Measurements from ENCODE around the gene GNAS-AS1.

Gene GNAS-AS1

DNA sequence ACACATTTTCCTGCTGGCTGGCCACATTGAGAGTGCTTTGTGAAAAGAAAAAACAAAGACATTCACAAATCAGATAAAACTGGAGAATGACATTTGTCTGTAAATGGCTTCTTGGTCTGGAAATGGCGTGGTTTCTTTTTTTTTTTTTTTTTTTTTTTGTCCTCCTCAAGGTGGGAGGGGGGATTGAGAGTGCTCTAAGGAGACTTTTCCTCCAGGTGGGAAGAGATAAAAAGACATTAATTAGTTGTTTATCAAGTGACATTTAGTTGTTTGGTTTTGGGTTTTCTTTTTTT lies 42.2 kb upstream of the GNAS-AS1 start:
- Histone ChIP-seq H3K4me3 (replicated peaks; ENCODE audit: insufficient read depth, low read length) (peak overlapping the region; percentile 72), H3K27me3 (ENCODE audit: insufficient read depth, poor library complexity, severe bottlenecking) (no peaks in the 10 kb centered on the region), H3K27ac (replicated peaks) (peak overlapping the region; percentile 97)
- no peak for DNase-seq (ENCODE audit: low read depth in 1 of 2, low spot score in 1 of 2)
- TF ChIP-seq, protein P1, sequence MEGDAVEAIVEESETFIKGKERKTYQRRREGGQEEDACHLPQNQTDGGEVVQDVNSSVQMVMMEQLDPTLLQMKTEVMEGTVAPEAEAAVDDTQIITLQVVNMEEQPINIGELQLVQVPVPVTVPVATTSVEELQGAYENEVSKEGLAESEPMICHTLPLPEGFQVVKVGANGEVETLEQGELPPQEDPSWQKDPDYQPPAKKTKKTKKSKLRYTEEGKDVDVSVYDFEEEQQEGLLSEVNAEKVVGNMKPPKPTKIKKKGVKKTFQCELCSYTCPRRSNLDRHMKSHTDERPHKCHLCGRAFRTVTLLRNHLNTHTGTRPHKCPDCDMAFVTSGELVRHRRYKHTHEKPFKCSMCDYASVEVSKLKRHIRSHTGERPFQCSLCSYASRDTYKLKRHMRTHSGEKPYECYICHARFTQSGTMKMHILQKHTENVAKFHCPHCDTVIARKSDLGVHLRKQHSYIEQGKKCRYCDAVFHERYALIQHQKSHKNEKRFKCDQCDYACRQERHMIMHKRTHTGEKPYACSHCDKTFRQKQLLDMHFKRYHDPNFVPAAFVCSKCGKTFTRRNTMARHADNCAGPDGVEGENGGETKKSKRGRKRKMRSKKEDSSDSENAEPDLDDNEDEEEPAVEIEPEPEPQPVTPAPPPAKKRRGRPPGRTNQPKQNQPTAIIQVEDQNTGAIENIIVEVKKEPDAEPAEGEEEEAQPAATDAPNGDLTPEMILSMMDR (IDR thresholded peaks at IDR 0.05; ENCODE audit: insufficient read depth, low read length): no peak
- TF ChIP-seq GABPA (IDR thresholded peaks at IDR 0.05; ENCODE audit: low read depth) (no peak), POLR2AphosphoS5 (IDR thresholded peaks at IDR 0.05; ENCODE audit: low read depth) (no peak), SPI1 (IDR thresholded peaks at IDR 0.05; ENCODE audit: borderline replicate concordance, low read depth) (no peak)
- TF ChIP-seq, protein P2, sequence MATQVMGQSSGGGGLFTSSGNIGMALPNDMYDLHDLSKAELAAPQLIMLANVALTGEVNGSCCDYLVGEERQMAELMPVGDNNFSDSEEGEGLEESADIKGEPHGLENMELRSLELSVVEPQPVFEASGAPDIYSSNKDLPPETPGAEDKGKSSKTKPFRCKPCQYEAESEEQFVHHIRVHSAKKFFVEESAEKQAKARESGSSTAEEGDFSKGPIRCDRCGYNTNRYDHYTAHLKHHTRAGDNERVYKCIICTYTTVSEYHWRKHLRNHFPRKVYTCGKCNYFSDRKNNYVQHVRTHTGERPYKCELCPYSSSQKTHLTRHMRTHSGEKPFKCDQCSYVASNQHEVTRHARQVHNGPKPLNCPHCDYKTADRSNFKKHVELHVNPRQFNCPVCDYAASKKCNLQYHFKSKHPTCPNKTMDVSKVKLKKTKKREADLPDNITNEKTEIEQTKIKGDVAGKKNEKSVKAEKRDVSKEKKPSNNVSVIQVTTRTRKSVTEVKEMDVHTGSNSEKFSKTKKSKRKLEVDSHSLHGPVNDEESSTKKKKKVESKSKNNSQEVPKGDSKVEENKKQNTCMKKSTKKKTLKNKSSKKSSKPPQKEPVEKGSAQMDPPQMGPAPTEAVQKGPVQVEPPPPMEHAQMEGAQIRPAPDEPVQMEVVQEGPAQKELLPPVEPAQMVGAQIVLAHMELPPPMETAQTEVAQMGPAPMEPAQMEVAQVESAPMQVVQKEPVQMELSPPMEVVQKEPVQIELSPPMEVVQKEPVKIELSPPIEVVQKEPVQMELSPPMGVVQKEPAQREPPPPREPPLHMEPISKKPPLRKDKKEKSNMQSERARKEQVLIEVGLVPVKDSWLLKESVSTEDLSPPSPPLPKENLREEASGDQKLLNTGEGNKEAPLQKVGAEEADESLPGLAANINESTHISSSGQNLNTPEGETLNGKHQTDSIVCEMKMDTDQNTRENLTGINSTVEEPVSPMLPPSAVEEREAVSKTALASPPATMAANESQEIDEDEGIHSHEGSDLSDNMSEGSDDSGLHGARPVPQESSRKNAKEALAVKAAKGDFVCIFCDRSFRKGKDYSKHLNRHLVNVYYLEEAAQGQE (IDR thresholded peaks at IDR 0.05; ENCODE audit: insufficient replicate concordance, low read depth): no peak

DNA sequence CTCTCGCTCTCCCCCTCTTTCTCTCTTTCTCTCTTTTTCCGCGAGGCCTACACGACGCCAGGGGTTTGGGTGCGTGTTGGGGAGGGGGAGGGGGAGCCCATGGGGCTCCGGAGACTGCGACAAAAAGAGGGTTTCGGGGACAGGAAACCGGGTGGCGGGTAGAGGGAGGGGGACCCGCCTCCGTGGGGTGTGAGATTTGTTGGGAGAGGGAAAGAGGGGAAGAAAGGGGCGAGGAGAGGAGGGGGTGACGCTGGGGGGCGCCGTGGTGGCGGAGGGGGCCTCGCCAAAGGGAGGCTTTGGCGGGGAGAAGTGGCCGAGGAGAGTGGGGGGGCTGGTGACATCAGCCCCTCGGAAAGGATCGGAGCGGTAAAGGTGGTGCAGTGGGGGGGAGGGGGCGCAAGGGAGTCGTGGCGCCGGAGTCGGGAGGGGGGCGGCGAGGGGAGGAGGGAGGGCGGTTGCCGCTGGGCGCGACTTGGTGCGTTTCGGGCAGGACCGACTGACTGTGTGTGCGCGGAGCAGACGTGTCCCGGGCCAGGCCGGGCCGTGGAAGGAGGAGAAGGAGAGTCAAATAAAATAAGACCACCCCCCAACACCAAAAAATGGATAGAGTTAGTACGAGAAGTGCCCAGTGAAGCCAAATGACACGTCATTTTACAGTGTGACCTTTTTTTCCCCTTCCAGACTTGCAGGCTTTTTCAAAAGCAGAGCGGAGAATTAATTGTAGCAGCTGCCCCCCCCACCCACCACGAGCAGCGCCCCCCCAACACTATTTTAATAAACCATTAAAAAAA lies 41.6 kb upstream of the GNAS-AS1 start:
- H3K27ac ChIP-seq (replicated peaks): peak overlapping the region; percentile 97
- DNase-seq (ENCODE audit: low read depth in 1 of 2, low spot score in 1 of 2): peak in 1 of 2 experiments; percentile 68
- H3K27me3 ChIP-seq (ENCODE audit: insufficient read depth, poor library complexity, severe bottlenecking): no peaks in the 10 kb centered on the region
- peak overlapping the region; percentile 72 for H3K4me3 ChIP-seq (replicated peaks; ENCODE audit: insufficient read depth, low read length)
- no peak for TF ChIP-seq SPI1 (IDR thresholded peaks at IDR 0.05; ENCODE audit: borderline replicate concordance, low read depth)

DNA sequence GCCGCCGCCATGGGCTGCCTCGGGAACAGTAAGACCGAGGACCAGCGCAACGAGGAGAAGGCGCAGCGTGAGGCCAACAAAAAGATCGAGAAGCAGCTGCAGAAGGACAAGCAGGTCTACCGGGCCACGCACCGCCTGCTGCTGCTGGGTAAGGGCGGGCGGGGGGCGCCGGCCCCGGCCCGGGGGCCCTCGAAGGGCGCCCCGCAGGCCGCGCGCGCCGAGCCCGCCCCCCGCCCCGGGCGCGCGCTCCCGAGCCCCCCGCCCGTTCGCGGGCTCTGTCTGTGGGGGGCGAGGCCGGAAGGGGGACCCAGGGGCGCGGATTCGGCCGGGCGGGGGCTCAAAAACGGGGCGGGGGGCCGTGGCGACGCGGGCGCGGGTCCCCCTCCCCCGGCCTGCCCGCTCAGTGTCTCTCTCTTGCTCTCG lies 41.0 kb upstream of the GNAS-AS1 start:
- peak; percentile 27; the same call in 1 of the 2 replicates for TF ChIP-seq POLR2AphosphoS5 (IDR thresholded peaks at IDR 0.05; ENCODE audit: low read depth)
- TF ChIP-seq, protein P2 (IDR thresholded peaks at IDR 0.05; ENCODE audit: insufficient replicate concordance, low read depth): no peak
- no peak for DNase-seq (ENCODE audit: low read depth in 1 of 2, low spot score in 1 of 2)
- H3K27me3 ChIP-seq (ENCODE audit: insufficient read depth, poor library complexity, severe bottlenecking): no peaks in the 10 kb centered on the region
- H3K27ac ChIP-seq (replicated peaks): peak overlapping the region; percentile 97
- peak overlapping the region; percentile 72 for H3K4me3 ChIP-seq (replicated peaks; ENCODE audit: insufficient read depth, low read length)

DNA sequence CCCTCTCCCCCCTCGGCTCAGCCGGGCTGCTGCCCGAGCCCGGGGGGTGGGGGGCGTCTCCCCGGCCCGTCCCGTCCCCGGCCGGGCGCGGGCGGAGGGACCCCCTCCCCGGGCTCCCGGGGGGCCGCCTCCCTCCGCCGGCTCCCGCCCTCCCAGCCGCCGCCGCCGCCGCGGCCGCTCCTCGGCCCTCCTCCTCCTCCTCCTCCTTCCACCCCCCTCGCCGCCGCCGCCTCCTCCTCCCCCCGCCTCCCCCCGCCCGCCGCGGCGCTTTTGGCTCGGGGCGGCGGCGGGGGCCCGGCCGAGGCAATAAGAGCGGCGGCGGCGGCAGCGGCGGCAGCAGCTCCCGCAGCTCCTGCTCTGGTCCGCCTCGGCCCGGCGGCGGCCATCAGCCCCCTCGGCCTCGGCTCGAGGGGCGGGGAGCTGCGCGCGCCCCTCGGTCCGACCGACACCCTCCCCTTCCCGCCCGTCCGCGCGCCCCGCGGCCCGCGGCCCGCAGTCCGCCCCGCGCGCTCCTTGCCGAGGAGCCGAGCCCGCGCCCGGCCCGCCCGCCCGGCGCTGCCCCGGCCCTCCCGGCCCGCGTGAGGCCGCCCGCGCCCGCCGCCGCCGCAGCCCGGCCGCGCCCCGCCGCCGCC lies 40.5 kb upstream of the GNAS-AS1 start:
- Histone ChIP-seq H3K27me3 (ENCODE audit: insufficient read depth, poor library complexity, severe bottlenecking) (no peaks in the 10 kb centered on the region), H3K4me3 (replicated peaks; ENCODE audit: insufficient read depth, low read length) (peak overlapping the region; percentile 72), H3K27ac (replicated peaks) (peak overlapping the region; percentile 97)
- DNase-seq (ENCODE audit: low read depth in 1 of 2, low spot score in 1 of 2): peak in 1 of 2 experiments; percentile 56
- TF ChIP-seq POLR2AphosphoS5 (IDR thresholded peaks at IDR 0.05; ENCODE audit: low read depth) (peak; percentile 20; the same call in 1 of the 2 replicates), GABPA (IDR thresholded peaks at IDR 0.05; ENCODE audit: low read depth) (no peak)

DNA sequence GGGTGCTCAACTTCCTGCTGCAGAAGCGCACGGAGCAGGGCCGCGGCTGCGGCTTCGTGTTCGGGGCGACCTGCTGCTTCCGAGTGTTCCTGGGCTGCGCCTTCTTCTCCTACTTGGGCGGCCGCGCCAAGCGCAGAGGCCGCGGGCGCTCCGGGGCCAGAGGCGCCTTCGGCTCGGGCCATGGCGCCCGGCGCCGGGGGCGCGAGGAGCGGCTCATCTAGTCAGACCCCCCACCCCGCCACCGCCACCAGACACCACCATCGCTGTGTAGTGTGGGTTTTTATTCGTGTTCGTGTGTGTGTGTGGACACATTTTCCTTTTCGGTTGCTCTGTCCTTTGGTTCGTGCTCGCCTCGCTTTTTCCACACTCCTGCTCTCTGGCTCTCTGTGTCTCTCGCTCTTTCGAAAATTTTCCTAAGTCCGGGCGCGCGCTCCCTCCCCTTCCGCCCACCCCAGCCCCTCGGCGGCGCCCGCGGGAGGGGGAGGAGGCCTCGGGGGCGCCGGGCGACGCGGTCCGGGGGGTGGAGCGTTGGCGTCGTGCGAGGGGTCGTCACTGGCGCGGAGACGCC lies 39.9 kb upstream of the GNAS-AS1 start:
- H3K4me3 ChIP-seq (replicated peaks; ENCODE audit: insufficient read depth, low read length): peak overlapping the region; percentile 49
- H3K27me3 ChIP-seq (ENCODE audit: insufficient read depth, poor library complexity, severe bottlenecking): no peaks in the 10 kb centered on the region
- TF ChIP-seq POLR2AphosphoS5 (IDR thresholded peaks at IDR 0.05; ENCODE audit: low read depth) (peak; percentile 66; the same call in 1 of the 2 replicates), SPI1 (IDR thresholded peaks at IDR 0.05; ENCODE audit: borderline replicate concordance, low read depth) (no peak), GABPA (IDR thresholded peaks at IDR 0.05; ENCODE audit: low read depth) (no peak)
- TF ChIP-seq, protein P1 (IDR thresholded peaks at IDR 0.05; ENCODE audit: insufficient read depth, low read length): no peak
- TF ChIP-seq, protein P2 (IDR thresholded peaks at IDR 0.05; ENCODE audit: insufficient replicate concordance, low read depth): peak; percentile 22
- DNase-seq (ENCODE audit: low read depth in 1 of 2, low spot score in 1 of 2): peak in 1 of 2 experiments; percentile 67
- peak overlapping the region; percentile 86 for H3K27ac ChIP-seq (replicated peaks)
